Natural killer cell treated with Interleukin-12 subunit alpha and Interleukin-12 subunit beta and Interleukin-15 and Interleukin-18, amount 100 ng/mL, for 72 hours (primary cell): ENCODE measurements around the gene ERH. TPM values are rescaled to one million over a fixed set of nuclear protein-coding genes. Genes with fewer than 3 reads are reported as not detected.
A peak's percentile ranks its signal among the peaks of the same experiment; 100 is the strongest.

Experiments used
- ATAC-seq, 2 donors: fragments of 150-1000 bp; cut with Tn5 transposase in 1 of 2; sonication (Bioruptor Pico), chemical (Tn5 transposase) in 1 of 2; 2 replicates each; pipeline ENCODE4 v1.10.0; 2021
- DNase-seq: peaks from one replicate; pipeline ENCODE4 v3.0.0; 2022; ENCODE audit warnings: low spot score
- H3K27ac Mint-ChIP-seq, 2 donors: 1 replicate in 1 of 2; 2 replicates in 1 of 2; pipeline ENCODE4 v1.8.0; 2022; ENCODE audit warnings: mixed read lengths in 2 of 2, mild to moderate bottlenecking in 1 of 2, moderate library complexity in 1 of 2
- H3K27me3 Mint-ChIP-seq, 2 donors: 1 replicate in 1 of 2; 2 replicates in 1 of 2; pipeline ENCODE4 v1.8.0; 2022; ENCODE audit warnings: mixed read lengths in 2 of 2
- H3K36me3 Mint-ChIP-seq: one replicate; pipeline ENCODE4 v1.8.0; 2022; ENCODE audit warnings: mixed read lengths
- H3K4me1 Mint-ChIP-seq, 2 donors: 1 replicate in 1 of 2; 2 replicates in 1 of 2; pipeline ENCODE4 v1.8.0; 2022; ENCODE audit warnings: low read depth in 2 of 2, mixed read lengths in 2 of 2, mild to moderate bottlenecking in 1 of 2
- H3K4me3 Mint-ChIP-seq: one replicate; pipeline ENCODE4 v1.8.0; 2022; ENCODE audit warnings: mixed read lengths
- H3K9me3 Mint-ChIP-seq: 2 replicates; pipeline ENCODE4 v1.8.0; 2022; ENCODE audit warnings: mixed read lengths
- total RNA-seq, 2 donors: library from RNA; stranded (reverse); gene quantifications; one replicate each; pipeline ENCODE4 v1.2.3, GENCODE V29; 2022

The ERH gene
- total RNA-seq, 2 donors from 2014 or later = 227 to 233 TPM

GRCh38 chr14:69375722-69376121 lies 22.4 kb downstream of the ERH start:
- Mint-ChIP-seq H3K27me3 (no peaks in the 10 kb centered on the region), H3K4me3 (no peak overlapping the region), H3K36me3 (peaks cover 18% of the 10 kb centered on the region), H3K27ac (peak overlapping the region in 1 of 2 donors; percentile 9), H3K9me3 (no peaks in the 10 kb centered on the region), H3K4me1 (peaks cover 0 to 13% of the 10 kb centered on the region in 2 donors)
- ATAC-seq (no peak), DNase-seq (no peak)

DNA sequence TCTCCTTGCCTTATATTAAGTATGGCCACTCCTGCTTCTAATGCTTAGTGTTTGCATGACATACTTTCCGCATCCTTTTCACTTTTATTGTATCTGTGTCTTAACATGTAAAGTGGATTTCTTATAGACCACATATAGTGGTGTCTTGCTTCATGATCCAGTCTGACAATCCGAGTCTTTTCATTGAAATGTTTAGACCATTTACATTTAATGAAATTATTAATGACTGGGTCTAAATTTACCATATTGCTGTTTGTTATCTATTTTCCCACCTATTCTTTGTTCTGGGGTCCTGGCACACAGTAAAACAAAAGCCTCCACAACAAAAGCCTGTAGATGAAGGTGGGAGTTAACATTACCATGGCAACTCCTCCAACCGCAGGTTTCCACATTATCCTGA lies 22.9 kb downstream of the ERH start:
- H3K4me3 Mint-ChIP-seq = no peak overlapping the region
- no peaks in the 10 kb centered on the region for H3K27me3 Mint-ChIP-seq
- H3K4me1 Mint-ChIP-seq = peaks cover 0 to 13% of the 10 kb centered on the region in 2 donors
- no peak for ATAC-seq
- no peak for DNase-seq
- H3K36me3 Mint-ChIP-seq = peaks cover 18% of the 10 kb centered on the region
- no peak overlapping the region for H3K27ac Mint-ChIP-seq
- H3K9me3 Mint-ChIP-seq = no peaks in the 10 kb centered on the region

- Mint-ChIP-seq H3K36me3 (peaks cover 18% of the 10 kb centered on the region), H3K27ac (no peak overlapping the region), H3K4me1 (peaks cover 0 to 13% of the 10 kb centered on the region in 2 donors), H3K27me3 (no peaks in the 10 kb centered on the region), H3K4me3 (no peak overlapping the region), H3K9me3 (no peaks in the 10 kb centered on the region)
- no peak for ATAC-seq
- no peak for DNase-seq
Measured at GRCh38 chr14:69374235-69374634, 23.9 kb downstream of the ERH start.

- ATAC-seq = no peak
- Mint-ChIP-seq H3K36me3 (peaks cover 18% of the 10 kb centered on the region), H3K4me3 (no peak overlapping the region), H3K27me3 (no peaks in the 10 kb centered on the region), H3K9me3 (no peaks in the 10 kb centered on the region), H3K27ac (peak overlapping the region in 1 of 2 donors; percentile 49), H3K4me1 (peaks cover 0 to 13% of the 10 kb centered on the region in 2 donors)
- DNase-seq = no peak
Measured at GRCh38 chr14:69373104-69373503, 25.0 kb downstream of the ERH start.

- ATAC-seq (no peak), DNase-seq (no peak)
- Mint-ChIP-seq H3K4me3 (no peak overlapping the region), H3K36me3 (peaks cover 18% of the 10 kb centered on the region), H3K9me3 (no peaks in the 10 kb centered on the region), H3K4me1 (peaks cover 0 to 13% of the 10 kb centered on the region in 2 donors), H3K27ac (no peak overlapping the region), H3K27me3 (no peaks in the 10 kb centered on the region)
Measured at GRCh38 chr14:69372146-69372545, 26.0 kb downstream of the ERH start.

- DNase-seq = no peak
- H3K9me3 Mint-ChIP-seq = no peaks in the 10 kb centered on the region
- H3K27ac Mint-ChIP-seq = no peak overlapping the region
- peaks cover 0 to 4% of the 10 kb centered on the region in 2 donors for H3K4me1 Mint-ChIP-seq
- H3K36me3 Mint-ChIP-seq = peaks cover under 1% of the 10 kb centered on the region
- ATAC-seq = no peak
- H3K27me3 Mint-ChIP-seq = no peaks in the 10 kb centered on the region
- H3K4me3 Mint-ChIP-seq = no peak overlapping the region
Measured at GRCh38 chr14:69370061-69370460, 28.0 kb downstream of the ERH start.

DNA sequence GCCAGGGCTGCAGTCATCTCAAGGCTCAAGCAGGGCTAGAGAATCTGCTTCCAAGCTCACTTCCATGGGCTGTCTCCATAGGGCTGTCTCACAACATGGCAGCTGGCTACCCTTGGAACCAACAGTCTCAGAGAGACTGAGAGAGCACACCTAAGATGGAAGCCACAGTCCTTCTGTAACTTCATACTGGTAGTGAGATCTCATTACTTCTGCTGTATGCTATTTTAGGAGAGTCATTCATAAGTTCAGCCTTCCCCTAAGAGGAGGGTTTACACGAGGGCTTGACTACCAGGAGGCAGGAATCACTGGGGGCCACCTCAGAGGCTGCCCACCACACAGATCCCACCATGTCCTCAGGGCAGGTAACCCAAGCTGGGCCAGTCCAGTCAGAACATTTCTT lies 29.7 kb downstream of the ERH start:
- Mint-ChIP-seq H3K9me3 (no peaks in the 10 kb centered on the region), H3K4me1 (no peaks in the 10 kb centered on the region), H3K27me3 (no peaks in the 10 kb centered on the region), H3K36me3 (no peaks in the 10 kb centered on the region), H3K27ac (no peak overlapping the region), H3K4me3 (no peak overlapping the region)
- DNase-seq = no peak
- ATAC-seq = no peak

- Mint-ChIP-seq H3K27ac (no peak overlapping the region), H3K4me3 (no peak overlapping the region), H3K27me3 (no peaks in the 10 kb centered on the region)
Measured at GRCh38 chr14:69366761-69367160, 31.3 kb downstream of the ERH start.

DNA sequence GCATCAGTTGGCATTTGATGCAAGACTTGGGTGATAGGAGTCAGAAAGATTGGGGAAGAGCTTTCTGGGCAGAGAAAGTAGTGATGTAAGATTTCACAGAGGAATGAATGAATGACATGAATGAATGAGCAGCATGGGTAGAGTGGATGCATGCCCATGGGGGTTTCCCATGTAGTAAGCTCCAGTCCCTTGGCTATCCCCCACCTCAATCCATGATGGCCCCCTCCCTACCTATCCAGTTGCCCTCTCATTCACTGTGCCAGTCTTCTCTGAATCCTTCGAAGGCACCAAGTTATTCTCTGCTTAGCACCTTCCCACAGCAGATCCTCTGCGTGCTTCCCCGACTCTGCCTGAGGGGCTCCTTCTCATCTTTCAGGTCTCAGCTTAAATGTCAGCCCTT lies 32.0 kb downstream of the ERH start:
- H3K27me3 Mint-ChIP-seq = no peaks in the 10 kb centered on the region

More at GRCh38 chr14:69366761-69367160, 31.3 kb downstream of the ERH start:
- H3K36me3 Mint-ChIP-seq = no peaks in the 10 kb centered on the region
- DNase-seq = no peak
- no peak for ATAC-seq
- no peaks in the 10 kb centered on the region for H3K4me1 Mint-ChIP-seq
- no peaks in the 10 kb centered on the region for H3K9me3 Mint-ChIP-seq

GRCh38 chr14:69364378-69364777 lies 33.7 kb downstream of the ERH start:
- Mint-ChIP-seq H3K36me3 (no peaks in the 10 kb centered on the region), H3K4me1 (peaks cover 0 to 2% of the 10 kb centered on the region in 2 donors), H3K27ac (no peak overlapping the region), H3K9me3 (no peaks in the 10 kb centered on the region), H3K4me3 (no peak overlapping the region), H3K27me3 (peaks cover 0 to 4% of the 10 kb centered on the region in 2 donors)
- ATAC-seq (no peak), DNase-seq (no peak)

More for the DNA sequence above, 32.0 kb downstream of the ERH start:
- Mint-ChIP-seq H3K36me3 (no peaks in the 10 kb centered on the region), H3K4me3 (no peak overlapping the region), H3K4me1 (no peaks in the 10 kb centered on the region), H3K27ac (no peak overlapping the region), H3K9me3 (no peaks in the 10 kb centered on the region)
- ATAC-seq (no peak), DNase-seq (no peak)

DNA sequence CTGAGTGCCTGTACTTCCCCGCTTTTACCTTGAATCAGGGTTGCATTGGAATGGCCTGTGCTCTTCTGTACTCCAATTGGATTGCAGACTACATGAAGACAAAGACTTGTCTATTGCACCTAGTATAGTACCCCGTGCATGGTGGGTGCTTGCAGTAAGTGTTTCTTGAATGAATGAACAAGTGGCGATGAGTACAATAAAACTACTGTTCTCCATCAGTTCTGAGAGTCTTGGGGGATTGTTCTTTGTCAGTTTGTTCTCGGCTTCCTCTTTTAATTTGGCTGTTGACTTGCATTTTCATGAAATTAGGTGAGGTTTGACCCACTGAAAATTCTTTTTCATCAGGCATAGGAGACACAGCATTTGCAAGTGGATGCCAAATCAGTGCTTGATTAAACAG lies 34.1 kb downstream of the ERH start:
- ATAC-seq (no peak), DNase-seq (no peak)
- no peak overlapping the region for H3K4me3 Mint-ChIP-seq
- H3K36me3 Mint-ChIP-seq = no peaks in the 10 kb centered on the region
- H3K27ac Mint-ChIP-seq = no peak overlapping the region
- peaks cover 4 to 8% of the 10 kb centered on the region in 2 donors for H3K27me3 Mint-ChIP-seq
- no peaks in the 10 kb centered on the region for H3K9me3 Mint-ChIP-seq
- peaks cover 0 to 2% of the 10 kb centered on the region in 2 donors for H3K4me1 Mint-ChIP-seq

DNA sequence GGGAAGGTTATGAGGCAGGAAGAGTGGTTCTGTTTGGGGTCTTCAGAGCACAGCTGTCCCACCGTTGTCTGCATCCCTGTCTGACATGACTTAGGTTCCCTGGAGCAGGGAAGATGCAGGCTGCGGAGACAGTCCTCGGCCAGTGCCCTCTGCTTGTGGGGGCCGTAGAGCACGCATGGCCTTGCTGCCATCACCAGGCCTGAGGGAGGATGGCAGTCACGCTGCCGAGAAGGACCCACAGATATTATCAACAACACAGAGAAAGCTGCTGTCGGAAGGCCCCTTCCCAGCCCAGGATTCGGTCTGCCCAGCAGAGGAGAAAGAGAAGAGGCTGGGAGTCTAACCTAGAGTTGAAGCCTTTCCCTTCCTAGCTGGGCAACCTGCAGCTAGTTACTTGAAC lies 35.0 kb downstream of the ERH start:
- H3K4me3 Mint-ChIP-seq = no peak overlapping the region
- H3K36me3 Mint-ChIP-seq = no peaks in the 10 kb centered on the region
- ATAC-seq (no peak), DNase-seq (no peak)
- H3K27ac Mint-ChIP-seq = no peak overlapping the region
- H3K9me3 Mint-ChIP-seq = no peaks in the 10 kb centered on the region
- H3K4me1 Mint-ChIP-seq = peaks cover 0 to 2% of the 10 kb centered on the region in 2 donors
- peaks cover 9 to 11% of the 10 kb centered on the region in 2 donors for H3K27me3 Mint-ChIP-seq

GRCh38 chr14:69360438-69361108 lies 37.5 kb downstream of the ERH start:
- no peak overlapping the region for H3K4me3 Mint-ChIP-seq
- no peaks in the 10 kb centered on the region for H3K36me3 Mint-ChIP-seq
- H3K27ac Mint-ChIP-seq = no peak overlapping the region
- ATAC-seq (peak in 1 of 2 donors; percentile 38), DNase-seq (no peak)
- H3K27me3 Mint-ChIP-seq = peaks cover 9 to 14% of the 10 kb centered on the region in 2 donors
- no peaks in the 10 kb centered on the region for H3K9me3 Mint-ChIP-seq
- H3K4me1 Mint-ChIP-seq = peaks cover 0 to 2% of the 10 kb centered on the region in 2 donors

DNA sequence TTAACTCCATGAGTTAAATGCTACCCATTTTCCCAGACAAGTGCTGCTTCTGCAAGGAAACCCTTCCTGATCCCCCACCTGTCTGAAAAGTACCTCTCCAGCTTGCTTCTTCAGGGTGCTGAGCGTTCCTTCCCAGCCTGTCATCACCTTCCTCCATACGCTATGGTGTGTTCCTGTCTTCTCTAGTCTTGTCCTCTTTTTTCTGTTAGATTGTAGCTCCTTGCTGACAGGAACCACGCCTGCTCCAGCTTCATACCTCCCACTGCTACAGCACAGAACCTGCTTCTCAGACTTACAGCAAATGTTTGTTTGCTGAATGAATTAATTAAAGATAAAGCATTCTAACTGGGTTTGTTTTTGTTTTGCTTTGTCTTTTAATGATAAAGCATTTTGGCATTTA lies 39.1 kb downstream of the ERH start:
- H3K9me3 Mint-ChIP-seq = no peaks in the 10 kb centered on the region
- H3K4me1 Mint-ChIP-seq = peaks cover 10 to 11% of the 10 kb centered on the region in 2 donors
- H3K27me3 Mint-ChIP-seq = peaks cover 9 to 14% of the 10 kb centered on the region in 2 donors
- no peak for DNase-seq
- ATAC-seq = no peak
- no peaks in the 10 kb centered on the region for H3K36me3 Mint-ChIP-seq
- H3K27ac Mint-ChIP-seq = no peak overlapping the region
- no peak overlapping the region for H3K4me3 Mint-ChIP-seq
